C4-2B (cell line): Measurements from ENCODE around the gene NSD1.

Experiments
- H3K27ac ChIP-seq: fragments of 450-650 bp; 2 replicates; pipeline ENCODE4 v1.5.1; 2017
- ZFX ChIP-seq: fragments of 450-650 bp; IDR thresholded peaks from 2 replicates; pipeline ENCODE4 v1.6.1; 2017
- TF ChIP-seq, protein P1 (sequence below): fragments of 450-650 bp; conservative IDR thresholded peaks from 2 replicates; pipeline ENCODE4 v1.5.1; 2017; ENCODE audit warnings: mild to moderate bottlenecking

Gene NSD1

GRCh38 chr5:177089127-177089526 is 44.4 kb upstream of the NSD1 start:
- TF ChIP-seq ZFX, result no peak
- TF ChIP-seq, protein P1, sequence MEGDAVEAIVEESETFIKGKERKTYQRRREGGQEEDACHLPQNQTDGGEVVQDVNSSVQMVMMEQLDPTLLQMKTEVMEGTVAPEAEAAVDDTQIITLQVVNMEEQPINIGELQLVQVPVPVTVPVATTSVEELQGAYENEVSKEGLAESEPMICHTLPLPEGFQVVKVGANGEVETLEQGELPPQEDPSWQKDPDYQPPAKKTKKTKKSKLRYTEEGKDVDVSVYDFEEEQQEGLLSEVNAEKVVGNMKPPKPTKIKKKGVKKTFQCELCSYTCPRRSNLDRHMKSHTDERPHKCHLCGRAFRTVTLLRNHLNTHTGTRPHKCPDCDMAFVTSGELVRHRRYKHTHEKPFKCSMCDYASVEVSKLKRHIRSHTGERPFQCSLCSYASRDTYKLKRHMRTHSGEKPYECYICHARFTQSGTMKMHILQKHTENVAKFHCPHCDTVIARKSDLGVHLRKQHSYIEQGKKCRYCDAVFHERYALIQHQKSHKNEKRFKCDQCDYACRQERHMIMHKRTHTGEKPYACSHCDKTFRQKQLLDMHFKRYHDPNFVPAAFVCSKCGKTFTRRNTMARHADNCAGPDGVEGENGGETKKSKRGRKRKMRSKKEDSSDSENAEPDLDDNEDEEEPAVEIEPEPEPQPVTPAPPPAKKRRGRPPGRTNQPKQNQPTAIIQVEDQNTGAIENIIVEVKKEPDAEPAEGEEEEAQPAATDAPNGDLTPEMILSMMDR, result no peak
- H3K27ac ChIP-seq, result no peak overlapping the region

GRCh38 chr5:177089825-177090641 is 43.5 kb upstream of the NSD1 start:
- TF ChIP-seq ZFX, result no peak
- TF ChIP-seq, protein P1, result no peak
- no peak overlapping the region for H3K27ac ChIP-seq

GRCh38 chr5:177090813-177091212 is 42.8 kb upstream of the NSD1 start:
- no peak overlapping the region for H3K27ac ChIP-seq
- TF ChIP-seq, protein P1, result no peak
- no peak for TF ChIP-seq ZFX

DNA sequence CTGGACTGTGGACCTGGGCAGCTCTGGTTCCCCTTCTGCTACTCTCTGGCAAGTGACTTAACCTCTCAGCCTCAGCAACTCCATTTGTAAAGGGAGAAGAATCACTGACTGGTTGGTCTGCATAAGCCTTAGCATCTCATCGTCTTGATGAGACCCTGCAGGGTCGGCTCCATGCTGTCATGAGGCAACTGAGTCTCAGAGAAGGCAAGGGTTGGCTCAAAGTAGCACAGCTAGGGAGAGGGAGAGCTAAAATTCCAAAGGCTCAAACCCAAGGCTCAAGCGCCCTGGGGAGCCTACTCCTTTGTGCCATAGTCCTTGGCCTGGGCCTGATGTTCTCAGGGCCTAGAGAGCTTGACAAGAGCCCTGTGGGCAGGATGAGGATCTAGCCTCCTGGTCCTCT is 42.3 kb upstream of the NSD1 start:
- H3K27ac ChIP-seq, result no peak overlapping the region
- TF ChIP-seq ZFX, result no peak
- TF ChIP-seq, protein P1, result no peak

DNA sequence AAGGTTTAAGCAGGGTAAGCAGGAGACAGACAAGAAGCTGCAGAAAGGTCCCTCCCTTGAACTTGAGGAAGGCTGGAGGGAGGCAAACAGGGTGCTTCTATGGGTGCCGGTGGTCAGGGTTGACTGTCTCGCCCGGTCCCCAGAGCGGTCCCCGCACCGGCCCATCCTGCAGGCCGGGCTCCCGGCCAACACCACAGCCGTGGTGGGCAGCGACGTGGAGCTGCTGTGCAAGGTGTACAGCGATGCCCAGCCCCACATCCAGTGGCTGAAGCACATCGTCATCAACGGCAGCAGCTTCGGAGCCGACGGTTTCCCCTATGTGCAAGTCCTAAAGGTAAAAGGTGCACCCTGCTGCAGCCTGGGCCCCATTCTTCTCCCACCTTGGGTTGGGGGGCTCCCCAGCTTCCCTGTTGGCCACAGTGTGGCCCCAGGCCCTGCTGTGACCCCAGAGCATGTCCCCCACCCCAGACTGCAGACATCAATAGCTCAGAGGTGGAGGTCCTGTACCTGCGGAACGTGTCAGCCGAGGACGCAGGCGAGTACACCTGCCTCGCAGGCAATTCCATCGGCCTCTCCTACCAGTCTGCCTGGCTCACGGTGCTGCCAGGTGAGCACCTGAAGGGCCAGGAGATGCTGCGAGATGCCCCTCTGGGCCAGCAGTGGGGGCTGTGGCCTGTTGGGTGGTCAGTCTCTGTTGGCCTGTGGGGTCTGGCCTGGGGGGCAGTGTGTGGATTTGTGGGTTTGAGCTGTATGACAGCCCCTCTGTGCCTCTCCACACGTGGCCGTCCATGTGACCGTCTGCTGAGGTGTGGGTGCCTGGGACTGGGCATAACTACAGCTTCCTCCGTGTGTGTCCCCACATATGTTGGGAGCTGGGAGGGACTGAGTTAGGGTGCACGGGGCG is 41.1 kb upstream of the NSD1 start:
- no peak overlapping the region for H3K27ac ChIP-seq
- TF ChIP-seq, protein P1, result no peak
- no peak for TF ChIP-seq ZFX

- no peak for TF ChIP-seq ZFX
- TF ChIP-seq, protein P1, result no peak
- no peak overlapping the region for H3K27ac ChIP-seq
Observed at GRCh38 chr5:177093082-177093712, 40.4 kb upstream of the NSD1 start.

GRCh38 chr5:177093803-177094202 is 39.8 kb upstream of the NSD1 start:
- TF ChIP-seq ZFX, result no peak
- TF ChIP-seq, protein P1, result no peak
- no peak overlapping the region for H3K27ac ChIP-seq
